Endothelial cell of umbilical vein (primary cell): ENCODE data around the gene SPATA31D4. TPM values are rescaled to one million over a fixed set of nuclear protein-coding genes. Genes with fewer than 3 reads are reported as not detected.

Source experiments
- BruUV-seq: library from RNA; stranded (reverse); fragments of 400-500 nt; replicated peaks from 2 replicates; lab custom pipeline; 2021; lab: Mats Ljungman, UMichigan
- CTCF ChIA-PET: fragments of 300-600, 350-600 bp; sonication (Branson Sonifier 250); formaldehyde crosslinking; loops from one replicate; lab custom pipeline; 2021; ENCODE audit warnings: antibody characterized with exemption, inconsistent platforms; lab: Charles Lee
- POLR2A ChIA-PET: fragments of 300-600, 350-600 bp; sonication (Branson Sonifier 250); formaldehyde crosslinking; loops from one replicate; lab custom pipeline; 2021; ENCODE audit warnings: antibody characterized with exemption, inconsistent platforms; lab: Charles Lee
- DNase-seq: peaks from one replicate; pipeline ENCODE4 v3.0.0-alpha.2; 2011; ENCODE audit warnings: low read depth, low spot score
- FAIRE-seq: peaks from 2 replicates; lab custom pipeline; 2011; peaks lifted over from hg19 to GRCh38; lab: Jason Lieb, UNC
- H2AFZ ChIP-seq: 2 replicates; pipeline ENCODE4 v1.6.0; 2012; ENCODE audit warnings: low read depth, low read length, control low read depth, inconsistent platforms
- H3K27ac ChIP-seq: 2 replicates; pipeline ENCODE4 v1.5.1; 2011; ENCODE audit warnings: low read depth, mild to moderate bottlenecking, control low read depth, low read length, moderate library complexity; ENCODE audit not compliant: insufficient read depth
- H3K27me3 ChIP-seq, 2 experiments: 2 replicates each; pipeline versions ENCODE4 v1.6.0 to v1.6.1; 2011; ENCODE audit warnings: low read length in 2 of 2, mixed read lengths in 1 of 2; ENCODE audit not compliant: control insufficient read depth in 2 of 2, insufficient read depth in 2 of 2
- H3K36me3 ChIP-seq, 2 experiments: 2 replicates in 1 of 2; 3 replicates in 1 of 2; pipeline ENCODE4 v1.5.1; 2011; ENCODE audit warnings: low read length in 2 of 2, mild to moderate bottlenecking in 1 of 2, moderate library complexity in 1 of 2; ENCODE audit not compliant: control insufficient read depth in 2 of 2, insufficient read depth in 2 of 2; ENCODE audit errors: extremely low read depth in 1 of 2
- H3K4me1 ChIP-seq: 3 replicates; pipeline ENCODE4 v1.5.1; 2011; ENCODE audit warnings: mild to moderate bottlenecking, low read length; ENCODE audit not compliant: control insufficient read depth, insufficient read depth; ENCODE audit errors: extremely low read depth
- H3K4me2 ChIP-seq: 2 replicates; pipeline ENCODE4 v1.6.1; 2011; ENCODE audit warnings: low read length, control low read depth, mixed read lengths; ENCODE audit not compliant: insufficient read depth
- H3K4me3 ChIP-seq, 3 experiments: fragments of 200-600 bp in 1 of 3; sonication (generic), shearing (Covaris generic) in 1 of 3; replicated peaks in 1 of 3; 2 replicates each; pipeline ENCODE4 v1.5.1; 2011 to 2016; ENCODE audit warnings: control low read depth in 3 of 3, low read length in 3 of 3, mild to moderate bottlenecking in 2 of 3, inconsistent platforms in 1 of 3, low read depth in 1 of 3, moderate library complexity in 1 of 3; ENCODE audit not compliant: insufficient read depth in 1 of 3
- H3K79me2 ChIP-seq: 2 replicates; pipeline ENCODE4 v1.6.0; 2012; ENCODE audit warnings: low read length, inconsistent platforms; ENCODE audit not compliant: control insufficient read depth, insufficient read depth
- H3K9ac ChIP-seq: replicated peaks from 2 replicates; pipeline ENCODE3; 2011; ENCODE audit warnings: low read length, control low read depth; ENCODE audit not compliant: insufficient read depth; ENCODE audit errors: extremely low read depth
- H3K9me1 ChIP-seq: replicated peaks from 3 replicates; pipeline ENCODE4 v1.6.0; 2011; ENCODE audit warnings: mild to moderate bottlenecking, low read length; ENCODE audit not compliant: control insufficient read depth, insufficient read depth; ENCODE audit errors: extremely low read depth
- H3K9me3 ChIP-seq: replicated peaks from 2 replicates; pipeline ENCODE4 v1.5.1; 2012; ENCODE audit warnings: low read length, inconsistent platforms; ENCODE audit not compliant: control insufficient read depth, insufficient read depth
- H4K20me1 ChIP-seq: replicated peaks from 2 replicates; pipeline ENCODE3; 2011; ENCODE audit warnings: mild to moderate bottlenecking, low read length; ENCODE audit not compliant: control insufficient read depth, insufficient read depth; ENCODE audit errors: extremely low read depth
- EZH2 ChIP-seq: IDR thresholded peaks from 2 replicates; pipeline ENCODE4 v1.6.1; 2012; ENCODE audit warnings: borderline replicate concordance, low read depth, mild to moderate bottlenecking, moderate library complexity, low read length, inconsistent platforms; ENCODE audit not compliant: severe bottlenecking
- FOS ChIP-seq: IDR thresholded peaks from 2 replicates; pipeline ENCODE4 v1.6.1; 2011; ENCODE audit warnings: mild to moderate bottlenecking, low read length, moderate library complexity, borderline replicate concordance; ENCODE audit not compliant: insufficient read depth
- GATA2 ChIP-seq: IDR thresholded peaks from 2 replicates; pipeline ENCODE4 v1.7.0; 2011; ENCODE audit warnings: low read depth, mild to moderate bottlenecking, moderate library complexity, mixed read lengths, low read length; ENCODE audit not compliant: insufficient read length, insufficient read depth
- JUN ChIP-seq: IDR thresholded peaks from 2 replicates; pipeline ENCODE4 v1.6.1; 2011; ENCODE audit warnings: borderline replicate concordance, low read depth; ENCODE audit not compliant: insufficient read length, insufficient read depth
- MYC ChIP-seq: IDR thresholded peaks from one replicate; pipeline ENCODE4 v1.6.1; 2011; ENCODE audit warnings: mild to moderate bottlenecking, low read depth, low read length
- POLR2AphosphoS5 ChIP-seq: IDR thresholded peaks from 2 replicates; pipeline ENCODE4 v1.6.1; 2012; ENCODE audit warnings: low read depth, mild to moderate bottlenecking, control low read depth, low read length, moderate library complexity; ENCODE audit not compliant: insufficient read depth
- dilution Hi-C: fragments of 300-500 bp; cut with MboI; formaldehyde crosslinking; loops from one replicate; pipeline ENCODE4 v1.15.0; 2019; ENCODE audit warnings: low sequenced_read_pairs; ENCODE audit not compliant: extremely low pct_ligation_motif_present
- intact Hi-C: fragments of 100-400 bp; cut with micrococcal nuclease; formaldehyde crosslinking; loops from one replicate; pipeline ENCODE4 v1.10.0; 2022
- polyA plus RNA-seq, 4 experiments: library from polyadenylated mRNA; depleted of rRNA in 3 of 4; stranded (reverse) in 3 of 4; unstranded in 1 of 4; fragments of >200 nt; gene quantifications; 2 replicates each; pipeline versions ENCODE4 v1.2.1 to v1.2.3, GENCODE V29; 2011 to 2012; ENCODE audit warnings: missing spikeins in 1 of 4
- total RNA-seq: library from RNA; stranded (reverse); gene quantifications from 2 replicates; pipeline ENCODE4 v1.2.3, GENCODE V29; 2021
- TF ChIP-seq, protein P1 (sequence below), 2 donors: IDR thresholded peaks; 1 replicate in 1 of 2; 2 replicates in 1 of 2; pipeline ENCODE4 v1.5.1; 2011; ENCODE audit warnings: low read length in 2 of 2, mild to moderate bottlenecking in 2 of 2, moderate library complexity in 2 of 2, control low read depth in 1 of 2, inconsistent platforms in 1 of 2, low read depth in 1 of 2; ENCODE audit not compliant: insufficient read depth in 1 of 2; ENCODE audit errors: extremely low read depth in 1 of 2
- TF ChIP-seq, protein P2 (sequence below): IDR thresholded peaks from 2 replicates; pipeline ENCODE4 v1.6.1; 2011; ENCODE audit not compliant: insufficient read depth, insufficient read length

SPATA31D4 gene
- total and polyA plus RNA-seq, 2 donors (not counting 3 experiments of a cell fraction or from before 2014, with no cell fraction given): not detected

DNA sequence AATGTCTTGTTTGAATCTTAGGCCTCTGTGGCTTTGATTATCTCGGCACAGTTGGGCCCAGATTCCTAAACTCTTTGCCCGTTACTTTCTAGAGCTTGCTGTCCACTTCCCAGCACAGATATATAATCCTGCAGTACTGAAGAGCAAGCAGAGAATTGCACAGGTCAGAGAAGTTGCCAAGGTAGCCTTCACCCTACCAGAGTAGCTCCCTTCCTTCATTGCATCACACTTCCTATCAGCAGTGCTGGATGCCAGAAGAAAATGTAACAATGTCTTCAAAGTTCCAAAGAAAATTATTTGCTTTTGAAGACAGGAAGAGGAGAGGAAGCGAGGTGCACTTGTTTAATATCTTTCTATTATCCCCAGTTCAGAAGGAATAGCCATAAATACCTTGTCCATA is 38.1 kb upstream of the SPATA31D4 start:
- ChIA-PET CTCF (no interaction called here), POLR2A (no interaction called here)
- TF ChIP-seq JUN: no peak
- no peak for TF ChIP-seq GATA2
- TF ChIP-seq MYC: no peak
- no peak for TF ChIP-seq FOS
- TF ChIP-seq, protein P1, sequence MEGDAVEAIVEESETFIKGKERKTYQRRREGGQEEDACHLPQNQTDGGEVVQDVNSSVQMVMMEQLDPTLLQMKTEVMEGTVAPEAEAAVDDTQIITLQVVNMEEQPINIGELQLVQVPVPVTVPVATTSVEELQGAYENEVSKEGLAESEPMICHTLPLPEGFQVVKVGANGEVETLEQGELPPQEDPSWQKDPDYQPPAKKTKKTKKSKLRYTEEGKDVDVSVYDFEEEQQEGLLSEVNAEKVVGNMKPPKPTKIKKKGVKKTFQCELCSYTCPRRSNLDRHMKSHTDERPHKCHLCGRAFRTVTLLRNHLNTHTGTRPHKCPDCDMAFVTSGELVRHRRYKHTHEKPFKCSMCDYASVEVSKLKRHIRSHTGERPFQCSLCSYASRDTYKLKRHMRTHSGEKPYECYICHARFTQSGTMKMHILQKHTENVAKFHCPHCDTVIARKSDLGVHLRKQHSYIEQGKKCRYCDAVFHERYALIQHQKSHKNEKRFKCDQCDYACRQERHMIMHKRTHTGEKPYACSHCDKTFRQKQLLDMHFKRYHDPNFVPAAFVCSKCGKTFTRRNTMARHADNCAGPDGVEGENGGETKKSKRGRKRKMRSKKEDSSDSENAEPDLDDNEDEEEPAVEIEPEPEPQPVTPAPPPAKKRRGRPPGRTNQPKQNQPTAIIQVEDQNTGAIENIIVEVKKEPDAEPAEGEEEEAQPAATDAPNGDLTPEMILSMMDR (IDR thresholded peaks at IDR 0.05; ENCODE audit: extremely low read depth in 1 of 2, insufficient read depth in 1 of 2, low read depth in 1 of 2, low read length in 2 of 2): no peak
- TF ChIP-seq, protein P2, sequence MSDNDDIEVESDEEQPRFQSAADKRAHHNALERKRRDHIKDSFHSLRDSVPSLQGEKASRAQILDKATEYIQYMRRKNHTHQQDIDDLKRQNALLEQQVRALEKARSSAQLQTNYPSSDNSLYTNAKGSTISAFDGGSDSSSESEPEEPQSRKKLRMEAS: no peak
- TF ChIP-seq POLR2AphosphoS5: no peak
- no peak for TF ChIP-seq EZH2
- no peak overlapping the region for H3K9ac ChIP-seq
- H3K36me3 ChIP-seq: no peaks in the 10 kb centered on the region
- no peaks in the 10 kb centered on the region for H4K20me1 ChIP-seq
- H3K4me1 ChIP-seq: no peaks in the 10 kb centered on the region
- no peak overlapping the region for H3K4me3 ChIP-seq
- intact Hi-C loops: no loop called here
- no peaks in the 10 kb centered on the region for H3K27me3 ChIP-seq
- dilution Hi-C loops: no loop called here
- no peak overlapping the region for H3K27ac ChIP-seq
- no TSS peak for BruUV-seq
- H3K4me2 ChIP-seq: no peak overlapping the region
- H2AFZ ChIP-seq: no peak overlapping the region
- H3K9me3 ChIP-seq: no peaks in the 10 kb centered on the region
- DNase-seq (no peak), FAIRE-seq (no peak)
- no peaks in the 10 kb centered on the region for H3K9me1 ChIP-seq
- no peaks in the 10 kb centered on the region for H3K79me2 ChIP-seq
